LoVo (cell line): ENCODE results near the gene ACSM3.
"Not testable (repeated sequence)": the region's sequence is repeated elsewhere in the genome, so short reads cannot be mapped to it uniquely, and the experiment has no call there.

Experiments
- DNase-seq: peaks from one replicate; pipeline ENCODE4 v3.0.0-alpha.2; 2016; ENCODE audit warnings: low spot score

The ACSM3 gene, protein sequence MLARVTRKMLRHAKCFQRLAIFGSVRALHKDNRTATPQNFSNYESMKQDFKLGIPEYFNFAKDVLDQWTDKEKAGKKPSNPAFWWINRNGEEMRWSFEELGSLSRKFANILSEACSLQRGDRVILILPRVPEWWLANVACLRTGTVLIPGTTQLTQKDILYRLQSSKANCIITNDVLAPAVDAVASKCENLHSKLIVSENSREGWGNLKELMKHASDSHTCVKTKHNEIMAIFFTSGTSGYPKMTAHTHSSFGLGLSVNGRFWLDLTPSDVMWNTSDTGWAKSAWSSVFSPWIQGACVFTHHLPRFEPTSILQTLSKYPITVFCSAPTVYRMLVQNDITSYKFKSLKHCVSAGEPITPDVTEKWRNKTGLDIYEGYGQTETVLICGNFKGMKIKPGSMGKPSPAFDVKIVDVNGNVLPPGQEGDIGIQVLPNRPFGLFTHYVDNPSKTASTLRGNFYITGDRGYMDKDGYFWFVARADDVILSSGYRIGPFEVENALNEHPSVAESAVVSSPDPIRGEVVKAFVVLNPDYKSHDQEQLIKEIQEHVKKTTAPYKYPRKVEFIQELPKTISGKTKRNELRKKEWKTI

DNA sequence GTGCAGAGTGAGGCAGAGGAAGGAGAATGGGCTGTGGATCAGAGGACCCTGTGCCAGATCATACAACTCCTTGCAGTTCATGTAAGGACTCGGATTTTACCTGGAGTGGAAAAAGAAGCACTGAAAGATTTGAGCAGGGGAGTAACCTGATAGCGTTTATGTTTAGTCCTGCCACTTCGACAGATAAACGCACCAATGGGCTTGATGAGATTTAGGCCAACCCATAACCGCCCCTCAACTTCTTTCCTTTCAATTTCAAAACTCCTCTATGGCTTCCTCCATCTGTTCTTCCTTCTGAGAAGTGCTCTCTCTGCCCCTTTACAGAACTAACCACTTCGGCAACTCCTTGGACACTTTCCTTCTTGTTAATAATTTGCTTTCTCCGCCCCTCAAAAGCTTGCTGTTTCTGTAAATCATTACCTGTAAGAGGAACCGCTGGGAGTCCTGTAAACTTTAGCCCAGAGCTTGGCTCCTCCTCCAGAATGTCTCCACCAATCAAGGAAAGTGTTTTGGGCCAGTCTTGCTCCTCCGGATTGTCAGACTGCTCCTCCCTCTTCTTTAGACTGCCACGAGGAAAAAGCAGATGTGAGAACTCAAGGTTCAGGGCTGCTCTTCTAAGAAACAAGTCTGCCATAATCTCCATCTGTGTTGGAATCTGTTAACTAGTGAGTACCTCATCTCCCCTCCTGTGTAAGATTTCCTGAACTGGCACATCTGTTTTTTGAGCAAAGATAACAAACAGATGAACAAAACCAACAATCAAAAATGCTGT lies at the start of gene ACSM3:
ACSM3 (plus strand) TSS at position 554 of the 772 bp plus-strand sequence. CDS start 6,021 bp downstream, outside the sequence.
- peak; percentile 92 for DNase-seq

DNA sequence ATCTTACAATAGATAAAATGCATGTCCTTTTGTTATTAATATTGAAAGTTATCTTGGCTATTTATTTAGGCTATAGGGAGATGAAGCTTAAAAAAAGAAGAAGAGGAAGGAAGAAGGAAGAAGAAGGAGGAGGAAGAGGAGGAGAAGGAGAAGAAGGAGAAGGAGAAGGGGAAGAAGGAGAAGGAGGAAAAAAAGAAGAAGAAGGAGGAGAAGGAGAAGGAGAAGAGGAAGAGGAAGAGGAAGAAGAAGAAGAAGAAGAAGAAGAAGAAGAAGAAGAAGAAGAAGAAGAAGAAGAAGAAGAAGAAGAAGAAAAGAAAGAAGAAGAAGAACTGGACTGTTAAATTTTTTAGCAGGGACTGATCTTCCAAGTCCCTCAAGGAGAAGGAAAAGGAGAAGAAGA lies 46.1 kb upstream of the ACSM3 start:
- DNase-seq, result not testable (repeated sequence)

DNA sequence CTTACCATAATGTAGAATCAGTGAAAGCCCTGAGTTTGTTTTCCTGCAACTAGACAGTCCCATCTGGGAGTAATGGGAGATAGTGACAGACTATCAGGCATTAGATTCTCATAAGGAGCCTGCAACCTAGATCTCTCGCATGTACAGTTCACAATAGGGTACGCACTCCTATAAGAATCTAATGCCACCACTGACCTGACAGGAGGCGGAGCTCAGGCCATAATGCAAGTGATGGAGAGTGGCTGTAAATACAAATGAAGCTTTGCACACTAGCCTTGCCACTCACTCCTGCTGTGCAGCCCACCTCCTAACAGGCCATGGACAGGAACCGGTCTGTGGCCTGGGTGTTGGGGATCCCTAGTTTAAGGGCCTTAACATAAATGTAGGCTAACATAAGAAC lies 43.6 kb upstream of the ACSM3 start:
- no peak for DNase-seq

DNA sequence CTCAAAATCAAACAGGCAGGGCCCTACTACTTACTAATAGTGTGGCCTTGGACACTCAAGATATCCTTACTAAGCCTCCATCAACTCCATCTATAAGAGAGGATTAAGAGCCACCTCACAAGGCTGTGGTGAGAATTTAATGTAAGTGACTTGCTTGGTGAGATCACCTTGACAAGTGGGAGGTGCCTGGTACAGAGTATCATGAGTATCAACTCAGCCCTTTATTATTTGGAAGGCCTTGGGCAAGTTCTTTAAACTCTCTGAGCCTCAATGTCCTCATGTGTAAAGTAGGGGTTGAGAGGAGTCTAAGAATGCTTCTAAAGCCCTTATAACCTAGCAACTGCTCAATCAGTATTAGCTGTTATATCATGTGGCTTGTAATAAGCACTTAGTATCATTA lies 37.2 kb upstream of the ACSM3 start:
- no peak for DNase-seq

DNA sequence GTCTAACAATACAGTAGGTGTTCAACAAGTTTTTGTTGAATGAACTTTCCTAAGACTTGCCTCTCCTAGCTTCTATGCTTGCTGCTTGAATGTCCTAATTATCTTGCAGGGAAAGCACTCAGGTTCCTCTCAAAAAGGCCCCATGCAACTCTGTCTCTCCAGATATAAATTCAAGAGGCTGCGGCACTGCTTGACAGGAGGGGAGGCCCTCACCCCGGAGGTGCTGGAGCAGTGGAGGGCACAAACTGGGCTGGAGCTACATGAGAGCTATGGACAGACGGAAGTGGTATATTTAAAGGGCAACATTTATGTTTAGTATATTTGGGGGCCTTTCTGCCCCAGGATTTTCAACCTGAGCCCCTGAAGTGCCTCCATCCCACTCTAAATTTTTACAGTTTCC lies 36.6 kb upstream of the ACSM3 start:
- no peak for DNase-seq

DNA sequence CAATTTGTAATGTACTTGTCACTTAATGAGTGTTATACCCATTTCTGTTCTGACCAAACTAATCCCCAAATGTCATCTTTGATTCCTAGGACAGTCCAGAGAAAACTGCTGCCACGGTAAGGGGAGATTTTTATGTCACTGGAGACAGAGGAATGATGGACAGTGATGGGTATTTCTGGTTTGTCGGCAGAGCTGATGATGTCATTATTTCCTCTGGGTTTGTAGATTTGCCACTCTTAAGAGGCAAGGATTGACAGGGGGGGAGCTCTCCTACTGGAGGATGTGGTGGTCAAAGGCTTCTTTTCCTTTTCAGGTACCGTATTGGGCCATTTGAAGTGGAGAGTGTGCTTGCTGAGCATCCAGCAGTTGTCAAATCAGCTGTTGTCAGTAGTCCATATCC lies 34.7 kb upstream of the ACSM3 start:
- no peak for DNase-seq

DNA sequence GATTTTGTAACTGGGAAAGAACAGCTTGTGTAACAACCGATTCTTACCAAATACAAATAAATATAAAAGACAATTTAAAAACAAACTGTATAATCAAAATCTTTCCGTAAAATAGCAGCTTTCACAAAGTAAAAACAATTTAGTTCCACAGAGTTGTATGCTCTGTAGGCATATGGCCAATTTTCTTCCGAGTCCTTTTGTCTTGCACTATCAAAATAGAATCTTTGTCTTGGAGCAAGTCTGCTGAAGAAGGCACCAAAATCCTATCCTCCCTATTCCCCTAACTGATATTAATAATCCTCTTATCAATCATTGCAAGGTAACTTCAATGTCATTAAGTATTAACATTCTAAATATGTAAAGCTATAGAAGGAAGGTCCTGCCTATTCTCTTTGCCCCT lies 29.8 kb upstream of the ACSM3 start:
- no peak for DNase-seq

DNA sequence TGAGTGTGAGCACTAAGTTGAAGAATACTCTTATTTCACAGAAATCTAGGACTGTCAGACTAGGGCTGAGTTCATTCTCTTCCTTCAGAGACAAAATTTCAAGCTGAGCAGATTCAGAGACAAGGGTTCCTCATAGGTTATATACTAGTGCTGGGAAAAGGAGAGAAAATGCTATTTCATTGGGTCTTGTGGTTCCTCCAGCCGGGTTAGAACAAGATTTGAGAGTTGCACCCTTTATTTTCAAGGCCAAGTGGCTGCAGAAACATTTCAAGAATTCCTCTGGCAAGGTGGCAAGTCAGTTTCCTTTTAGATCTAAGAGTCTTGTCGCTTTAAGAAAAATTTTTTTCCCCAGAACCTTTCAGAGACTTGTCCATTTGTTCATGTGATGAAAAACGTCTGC lies 29.0 kb upstream of the ACSM3 start:
- DNase-seq, result no peak

DNA sequence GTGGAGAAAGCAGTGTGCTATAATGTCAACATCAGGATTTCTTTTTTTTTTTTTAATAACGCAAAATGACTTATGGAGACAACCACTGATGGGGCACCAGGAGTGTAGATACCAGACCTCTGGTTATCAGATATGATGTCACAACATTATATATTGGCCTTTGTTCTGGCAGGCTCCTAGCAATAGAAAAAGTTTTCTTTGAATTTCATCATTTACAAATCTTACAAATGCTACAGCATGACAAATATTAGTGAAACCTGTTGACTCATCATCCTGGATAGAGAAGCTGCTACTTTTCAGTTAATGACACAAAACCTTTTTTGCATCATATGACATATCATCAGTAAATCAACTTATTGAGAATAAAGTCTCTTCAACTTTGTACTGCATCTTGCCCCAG lies 28.3 kb upstream of the ACSM3 start:
- no peak for DNase-seq

DNA sequence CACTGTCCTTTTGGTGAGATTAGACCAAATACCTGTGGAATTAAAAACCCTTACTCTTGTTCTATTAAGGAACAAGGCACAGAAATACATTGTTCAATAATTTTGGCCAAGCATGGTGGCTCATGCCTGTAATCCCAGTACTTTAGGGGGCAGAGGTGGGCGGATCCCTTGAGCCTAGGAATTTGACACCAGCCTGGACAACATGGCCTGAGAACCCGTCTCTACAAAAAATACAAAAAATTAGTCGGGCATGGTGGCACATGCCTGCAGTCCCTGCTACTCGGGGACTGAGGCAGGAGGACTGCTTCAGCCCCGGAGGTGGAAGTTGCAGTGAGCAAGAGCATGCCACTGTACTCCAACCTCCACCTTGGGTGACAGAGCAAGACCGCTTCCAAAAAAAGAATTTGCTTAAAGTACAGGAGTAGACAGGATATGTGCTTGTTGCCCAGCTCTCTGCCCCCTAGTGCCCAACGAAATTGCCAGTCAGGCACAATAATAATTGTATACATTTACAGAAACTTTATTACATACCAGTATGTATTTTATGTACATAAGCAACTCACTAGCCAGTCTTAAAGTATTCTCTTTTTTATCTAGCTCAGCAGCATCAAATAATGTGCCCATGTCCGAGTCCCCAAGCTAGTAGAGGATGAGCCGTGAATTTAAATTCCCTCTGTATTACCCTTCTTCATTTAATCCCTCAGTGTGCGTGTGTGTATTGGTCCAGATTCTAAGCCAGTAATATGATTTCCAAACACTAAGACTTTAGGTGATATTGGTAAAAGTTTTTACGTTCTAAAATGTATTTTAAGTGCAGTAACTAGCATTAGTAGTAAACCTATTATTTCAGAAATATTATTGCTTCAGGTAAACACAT lies 23.6 kb upstream of the ACSM3 start:
- DNase-seq, result no peak

DNA sequence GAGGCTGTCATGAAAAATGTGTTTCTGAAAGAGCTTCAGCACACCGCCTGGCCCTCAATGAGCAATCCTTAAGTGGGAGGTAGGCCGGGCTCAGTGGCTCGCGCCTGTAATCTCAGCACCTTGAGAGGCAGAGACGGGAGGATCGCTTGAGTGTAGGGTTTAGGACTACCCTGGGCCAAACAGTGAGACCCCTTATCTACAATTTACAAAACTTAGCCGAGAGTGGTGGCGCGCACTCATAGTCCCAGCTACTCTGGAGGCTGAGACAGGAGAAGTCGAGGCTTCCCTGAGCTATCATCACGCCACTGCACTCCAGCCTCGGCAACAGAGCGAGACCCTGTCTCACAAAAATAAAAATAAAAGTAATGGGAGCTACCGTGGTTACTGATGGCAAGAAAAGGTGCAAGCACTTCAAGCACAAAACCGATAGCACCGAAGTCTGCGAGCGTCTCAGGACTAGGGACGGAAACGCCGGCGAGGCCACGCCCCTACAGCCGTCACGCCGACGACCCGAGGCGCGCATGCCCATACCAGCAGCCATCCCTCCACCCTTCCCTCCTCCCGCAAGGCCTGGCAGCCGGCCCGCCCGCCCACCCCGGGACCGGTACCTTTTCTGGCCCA lies 22.8 kb upstream of the ACSM3 start:
- DNase-seq, result peak; percentile 84

DNA sequence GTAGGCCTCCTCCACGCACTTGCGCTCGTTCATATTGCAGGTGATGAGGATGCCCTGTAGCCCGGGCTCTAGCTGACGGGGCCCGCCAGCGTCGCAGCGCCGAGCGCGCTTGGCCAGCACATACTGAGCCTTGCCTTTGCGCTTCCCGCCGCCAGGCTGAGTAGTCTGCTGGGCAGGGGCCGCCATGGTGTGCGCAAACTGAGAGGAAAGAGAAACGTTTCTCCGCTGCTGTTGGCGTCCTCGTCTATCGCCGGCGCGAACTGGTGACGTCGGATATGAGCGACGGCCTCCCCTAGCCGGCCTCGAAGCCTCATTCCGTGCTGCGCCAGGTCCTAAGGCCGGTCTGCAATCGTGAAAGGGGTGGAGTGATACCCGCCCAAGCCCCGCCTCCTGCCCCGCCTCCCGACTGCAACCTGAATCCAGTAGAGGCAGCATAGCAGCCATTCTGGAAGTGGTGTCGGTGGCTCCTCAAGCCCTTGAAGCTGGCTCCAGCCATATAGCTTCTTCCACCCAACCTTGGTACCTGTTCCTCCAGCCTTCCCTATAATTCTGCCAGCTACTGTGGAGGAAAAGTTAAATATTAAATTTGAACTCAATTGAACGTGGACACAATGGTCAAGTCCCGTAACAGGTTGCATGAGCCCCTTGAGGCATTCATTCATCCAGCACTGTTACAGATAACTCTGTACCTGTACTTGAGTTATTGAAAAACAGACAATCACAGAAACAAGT lies 22.1 kb upstream of the ACSM3 start, which contains the start of gene THUMPD1:
THUMPD1 (minus strand) TSS at position 265 of the 732 bp plus-strand sequence; CDS start at position 186, 79 bp downstream.
- DNase-seq, result peak; percentile 93

DNA sequence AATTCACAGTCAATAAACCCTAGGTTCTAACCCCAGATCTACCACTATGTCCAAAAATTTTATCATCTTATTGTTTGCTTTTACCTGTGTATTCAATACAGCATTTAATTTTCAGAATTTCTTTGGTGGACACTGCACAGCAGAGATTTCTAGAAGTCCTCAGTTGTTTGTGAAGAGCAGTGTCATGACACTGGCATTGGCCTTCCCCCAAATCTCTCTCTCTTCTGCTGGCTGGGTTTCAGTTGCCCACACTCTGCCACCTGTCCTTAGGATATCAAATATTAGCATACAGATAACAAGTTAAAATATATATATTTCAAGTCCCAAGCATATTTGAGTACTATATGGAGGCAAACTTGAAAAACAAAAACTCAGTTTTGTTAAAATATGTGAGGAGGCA lies 20.2 kb upstream of the ACSM3 start:
- no peak for DNase-seq

DNA sequence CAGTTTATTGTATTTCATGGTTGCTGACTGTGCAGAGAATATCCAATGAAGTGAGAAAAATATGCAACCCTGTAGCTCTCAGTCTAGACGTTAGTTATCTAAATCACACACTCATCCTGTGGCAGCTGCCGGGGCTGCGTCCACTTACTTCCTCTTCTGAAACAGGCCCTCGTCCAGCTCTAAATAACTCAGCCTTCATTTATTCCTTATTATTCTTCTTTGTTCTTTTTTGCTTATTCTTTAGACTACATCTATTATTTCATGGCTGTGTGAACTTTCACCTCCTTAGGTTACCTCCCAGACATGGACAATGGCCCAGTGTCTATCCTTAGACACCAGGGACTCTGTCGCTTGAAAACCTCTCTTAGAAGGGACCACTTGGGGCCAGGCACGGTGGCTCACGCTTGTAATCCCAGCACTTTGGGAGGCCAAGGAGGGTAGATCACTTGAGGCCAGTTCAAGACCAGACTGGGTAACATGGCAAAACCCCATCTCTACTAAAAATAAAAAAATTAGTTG lies 18.8 kb upstream of the ACSM3 start:
- DNase-seq, result no peak

DNA sequence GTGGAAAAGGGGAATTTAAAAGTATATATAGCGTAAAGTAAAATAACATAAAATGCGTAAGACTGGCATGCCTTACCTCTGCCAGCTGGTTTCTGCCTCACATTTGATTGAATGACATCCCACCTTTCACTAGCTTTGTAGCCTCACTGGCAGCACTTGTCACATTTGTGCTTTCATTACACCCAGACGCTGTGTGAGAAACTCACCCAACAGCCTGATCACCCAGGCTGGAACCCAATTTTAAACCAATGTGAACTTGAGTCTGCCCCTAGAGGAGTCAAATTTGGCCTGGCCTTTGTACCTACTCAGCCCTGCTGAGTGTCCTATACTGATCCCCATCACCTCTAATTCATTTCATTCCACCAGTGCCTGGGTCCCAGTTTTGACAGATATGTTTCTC lies 17.4 kb upstream of the ACSM3 start:
- no peak for DNase-seq

DNA sequence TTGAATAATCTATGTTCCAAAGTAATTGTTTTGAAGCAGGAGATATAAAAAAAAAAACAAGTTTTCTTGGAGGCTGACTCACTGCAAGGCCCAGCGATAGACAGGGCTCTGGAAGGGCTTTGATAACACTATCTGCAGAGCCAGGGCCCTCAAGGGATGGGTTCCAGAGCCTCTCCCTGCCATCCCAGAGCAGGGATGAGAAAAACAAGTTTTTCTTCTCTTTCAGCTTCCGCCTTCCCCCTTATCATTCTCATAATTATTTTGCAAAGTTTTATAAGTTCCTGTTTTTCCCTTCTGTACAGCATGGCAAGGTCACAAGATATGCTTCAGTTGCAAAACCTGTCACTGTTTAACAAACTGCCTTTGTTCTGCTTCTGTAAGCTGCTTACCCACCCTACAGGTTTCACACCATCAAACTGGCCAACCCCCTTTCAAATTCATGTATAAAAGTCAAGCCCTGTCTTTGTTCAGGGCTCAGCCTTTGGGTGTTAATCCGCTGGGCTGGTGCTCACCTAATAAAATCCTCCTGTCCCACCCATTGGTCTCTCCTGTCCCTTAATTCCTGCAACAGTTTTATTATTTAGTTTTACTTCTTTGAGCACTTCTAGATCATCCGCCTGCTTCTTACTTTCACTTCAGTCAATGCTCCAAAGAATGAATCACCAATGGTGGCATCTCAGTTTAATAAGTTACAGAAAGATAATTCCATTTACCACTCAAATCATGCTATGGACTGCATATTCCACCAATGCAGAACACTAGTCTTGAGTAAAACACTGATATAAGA lies 16.6 kb upstream of the ACSM3 start:
- no peak for DNase-seq

DNA sequence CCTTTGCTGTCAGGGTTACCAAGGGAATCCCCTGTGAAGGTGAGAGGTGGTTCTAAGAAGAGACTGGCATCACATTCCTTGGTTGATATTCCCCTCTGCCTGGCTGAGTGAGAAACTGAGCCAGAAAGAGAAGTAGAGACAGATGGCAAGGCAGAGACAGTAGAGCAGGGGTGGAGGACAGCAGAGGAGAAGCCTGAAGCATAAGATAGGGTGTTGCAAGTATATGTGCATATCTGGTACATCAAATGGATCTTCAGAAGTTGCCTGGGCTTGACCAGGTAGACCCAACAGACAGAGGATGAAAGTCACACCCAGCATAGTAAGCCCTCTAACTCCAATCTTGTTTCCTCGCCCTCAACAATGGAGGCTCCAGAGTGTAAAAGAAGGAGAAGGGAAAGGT lies 14.3 kb upstream of the ACSM3 start:
- no peak for DNase-seq

DNA sequence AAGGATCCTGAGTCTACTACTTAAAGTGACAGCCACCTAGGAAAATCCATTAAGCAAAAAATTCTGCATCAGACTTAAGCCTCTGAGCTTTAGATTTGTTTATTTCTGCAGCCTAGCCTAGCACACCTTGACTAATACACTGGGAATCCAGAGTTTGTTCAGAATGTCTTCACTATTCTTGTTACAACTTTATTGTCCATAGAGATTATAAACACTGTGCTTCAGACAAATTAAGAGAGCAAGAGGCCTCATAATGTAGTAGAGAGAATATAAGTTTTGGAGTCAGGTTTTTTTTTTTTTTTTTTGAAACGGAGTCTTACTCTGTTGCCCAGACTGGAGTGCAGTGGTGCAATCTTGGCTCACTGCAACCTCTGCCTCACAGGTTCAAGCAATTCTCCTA lies 13.3 kb upstream of the ACSM3 start:
- DNase-seq, result no peak

DNA sequence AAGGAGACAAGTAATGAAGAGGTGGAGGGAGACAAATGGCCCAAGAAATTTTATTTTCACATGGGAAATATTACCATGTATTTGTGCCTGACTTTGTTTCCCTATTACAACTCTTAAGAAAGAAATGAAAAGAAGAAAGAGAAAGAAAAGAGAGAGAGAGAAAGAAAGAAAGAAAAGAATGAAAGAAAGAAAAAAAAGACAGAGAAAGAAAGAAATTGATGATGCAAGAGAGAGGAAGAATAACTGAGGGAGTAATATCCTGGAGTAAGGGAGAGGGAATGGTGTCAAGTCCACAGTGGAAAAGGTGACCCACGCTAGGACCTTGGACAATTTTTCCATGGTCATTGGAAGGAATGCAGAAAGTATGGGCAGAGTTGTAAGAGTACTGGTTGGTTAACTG lies 10.1 kb upstream of the ACSM3 start:
- no peak for DNase-seq

DNA sequence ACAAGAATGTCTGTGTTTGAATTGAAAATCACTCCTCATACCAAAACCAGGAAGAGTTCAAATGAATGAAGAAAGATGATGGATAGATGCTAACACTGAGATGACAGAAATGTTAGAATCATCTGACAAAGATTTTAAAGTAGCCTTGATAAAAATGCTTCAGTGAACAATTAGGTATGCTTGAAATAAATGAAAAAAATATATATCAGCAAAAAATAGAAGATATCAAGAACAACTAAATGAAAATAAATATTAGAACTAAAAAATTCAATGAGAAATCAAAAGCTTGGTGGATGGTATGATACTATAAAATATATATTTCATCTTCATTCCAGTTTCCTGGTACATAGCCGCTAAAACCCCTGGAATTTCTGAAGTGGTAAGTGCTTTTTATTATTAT lies 8.6 kb upstream of the ACSM3 start:
- no peak for DNase-seq
